HG02798 (cell line): ENCODE data around the gene ARPP21.
A peak's percentile ranks its signal among the peaks of the same experiment; 100 is the strongest.

ENCODE experiments used
- ATAC-seq: cut with Tn5 transposase; IDR thresholded peaks from one replicate; pipeline ENCODE4 v1.9.1; 2021; ENCODE audit warnings: mild to moderate bottlenecking; ENCODE audit not compliant: unreplicated experiment, poor library complexity

Gene ARPP21

GRCh38 chr3:35640190-35641165 lies 1.2 kb downstream of the ARPP21 start:
- ATAC-seq, result no peak

GRCh38 chr3:35641331-35641730 lies 2.0 kb downstream of the ARPP21 start:
- ATAC-seq, result no peak

GRCh38 chr3:35641920-35642527 lies 2.7 kb downstream of the ARPP21 start:
- ATAC-seq, result no peak

GRCh38 chr3:35643495-35643894 lies 4.2 kb downstream of the ARPP21 start:
- ATAC-seq, result no peak

GRCh38 chr3:35644451-35644850 lies 5.1 kb downstream of the ARPP21 start:
- ATAC-seq, result no peak

GRCh38 chr3:35645189-35645588 lies 5.9 kb downstream of the ARPP21 start:
- no peak for ATAC-seq

- no peak for ATAC-seq
Observed at GRCh38 chr3:35646081-35646480, 6.8 kb downstream of the ARPP21 start.

GRCh38 chr3:35647461-35647860 lies 8.1 kb downstream of the ARPP21 start:
- no peak for ATAC-seq

GRCh38 chr3:35648347-35648746 lies 9.0 kb downstream of the ARPP21 start:
- no peak for ATAC-seq

GRCh38 chr3:35649405-35649804 lies 10.1 kb downstream of the ARPP21 start:
- no peak for ATAC-seq

- no peak for ATAC-seq
Observed at GRCh38 chr3:35651426-35651825, 12.1 kb downstream of the ARPP21 start.

GRCh38 chr3:35651851-35652250 lies 12.5 kb downstream of the ARPP21 start:
- ATAC-seq, result no peak

GRCh38 chr3:35653347-35653746 lies 14.0 kb downstream of the ARPP21 start:
- ATAC-seq, result no peak

GRCh38 chr3:35654476-35654875 lies 15.2 kb downstream of the ARPP21 start:
- no peak for ATAC-seq

- ATAC-seq, result no peak
Observed at GRCh38 chr3:35658686-35659085, 19.4 kb downstream of the ARPP21 start.

- ATAC-seq, result no peak
Observed at GRCh38 chr3:35659768-35660167, 20.4 kb downstream of the ARPP21 start.

- no peak for ATAC-seq
Observed at GRCh38 chr3:35663471-35663870, 24.1 kb downstream of the ARPP21 start.

GRCh38 chr3:35664460-35664919 lies 25.2 kb downstream of the ARPP21 start:
- ATAC-seq, result peak; percentile 59

GRCh38 chr3:35665390-35666055 lies 26.2 kb downstream of the ARPP21 start:
- ATAC-seq, result no peak

- ATAC-seq, result no peak
Observed at GRCh38 chr3:35666888-35667287, 27.6 kb downstream of the ARPP21 start.

GRCh38 chr3:35670408-35670965 lies 31.2 kb downstream of the ARPP21 start:
- ATAC-seq, result no peak
